GM23248 (cell line): ENCODE data around the gene TPTE.
"Not testable (repeated sequence)": the region's sequence is repeated elsewhere in the genome, so short reads cannot be mapped to it uniquely, and the experiment has no call there.

ENCODE experiments used
- EZH2 ChIP-seq: fragments of 200-600 bp; sonication (generic); IDR thresholded peaks from 2 replicates; pipeline ENCODE4 v1.6.1; 2018; ENCODE audit warnings: antibody characterized with exemption, mild to moderate bottlenecking; ENCODE audit not compliant: insufficient read depth, poor library complexity, severe bottlenecking
- EZH2phosphoT487 ChIP-seq: fragments of 200-600 bp; sonication (generic); IDR thresholded peaks from 2 replicates; pipeline ENCODE4 v1.6.1; 2018; ENCODE audit warnings: antibody characterized with exemption, moderate library complexity, mild to moderate bottlenecking, low read depth; ENCODE audit not compliant: insufficient read depth

DNA sequence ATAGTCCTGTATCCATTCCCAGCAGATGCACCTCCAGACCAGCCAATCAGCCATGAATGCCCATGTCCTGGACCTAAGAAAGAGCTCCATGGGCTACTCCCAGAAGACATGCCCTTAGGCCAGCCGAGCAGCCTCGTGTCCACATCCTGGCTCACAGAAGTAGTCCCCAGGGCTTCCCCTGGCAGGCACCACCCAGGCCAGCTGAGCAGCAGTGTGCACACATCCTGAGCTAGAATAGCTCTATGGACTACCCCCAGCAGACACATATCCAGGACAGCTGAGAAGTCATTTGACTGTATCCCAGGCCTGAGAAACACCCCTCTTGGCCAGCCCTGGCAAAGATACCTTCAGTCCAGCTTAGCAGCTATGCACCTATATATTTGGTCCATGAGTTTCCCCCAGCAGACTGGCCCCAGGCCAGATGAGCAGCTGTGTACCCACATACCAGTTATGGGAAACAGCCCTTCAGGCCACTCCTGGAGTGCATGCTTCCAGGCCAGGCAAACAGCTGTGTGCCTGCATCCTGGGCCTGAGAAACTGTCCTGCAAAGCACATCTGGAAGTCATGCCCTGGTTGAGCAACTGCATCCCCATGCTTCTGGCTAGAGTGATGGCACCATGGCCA lies 27.1 kb downstream of the TPTE start:
- TF ChIP-seq EZH2, EZH2phosphoT487: not testable (repeated sequence)
